Stimulated activated CD4-positive, alpha-beta T cell treated with anti-CD3 and anti-CD28 coated beads, Interleukin-2, amount 100 ng/mL, for 4 hours (primary cell): ENCODE results near the gene TMCO2.
A peak's percentile ranks its signal among the peaks of the same experiment; 100 is the strongest.
"Not testable (repeated sequence)": the region's sequence is repeated elsewhere in the genome, so short reads cannot be mapped to it uniquely, and the experiment has no call there.

Source experiments
- DNase-seq: peaks from one replicate; pipeline ENCODE4 v3.0.0-alpha.2; 2020; ENCODE audit warnings: low read depth

Gene TMCO2

DNA sequence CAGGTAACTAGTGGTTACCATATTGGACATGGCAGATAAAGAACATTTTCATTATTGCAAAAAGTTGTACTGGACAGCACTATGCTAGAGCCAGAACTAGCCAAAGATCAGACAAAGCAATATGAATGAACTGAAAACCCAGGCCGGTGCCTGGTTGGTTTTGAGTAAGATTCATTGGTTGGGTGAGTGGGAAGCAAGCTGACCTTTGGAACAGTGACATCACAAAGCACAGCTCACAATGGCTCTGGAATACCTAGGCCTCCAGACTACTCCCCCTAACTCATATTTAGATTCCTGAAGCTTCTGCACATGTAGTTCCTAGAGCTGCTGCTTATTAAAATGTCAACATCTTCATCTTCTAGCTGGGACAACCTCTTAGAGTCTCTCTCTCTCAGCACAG is at the start of gene TMCO2:
TMCO2 (plus strand) TSS at position 283 of the 400 bp plus-strand sequence; CDS start at position 340, 57 bp downstream.
- no peak for DNase-seq

DNA sequence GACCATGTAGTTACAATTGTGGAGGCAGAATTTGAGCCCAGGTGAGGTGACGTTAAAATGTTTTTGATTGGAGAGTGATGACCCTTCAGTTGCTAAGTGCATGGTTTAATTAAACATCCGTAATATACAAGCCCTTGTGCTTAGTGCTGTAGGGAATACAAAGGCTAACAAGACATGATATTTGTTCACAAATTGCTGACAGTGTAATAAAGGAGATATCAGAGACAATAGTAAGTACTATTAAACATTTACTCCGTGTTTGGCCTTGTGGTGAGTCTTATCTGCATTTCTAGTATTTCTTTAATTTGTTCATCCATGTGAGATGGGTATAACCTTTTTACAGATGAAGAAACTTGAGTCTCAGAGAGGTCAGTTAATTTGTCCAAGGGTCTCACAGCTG is 48.6 kb upstream of the TMCO2 start:
- DNase-seq: no peak

GRCh38 chr1:40204856-40205255 is 42.9 kb upstream of the TMCO2 start:
- no peak for DNase-seq

DNA sequence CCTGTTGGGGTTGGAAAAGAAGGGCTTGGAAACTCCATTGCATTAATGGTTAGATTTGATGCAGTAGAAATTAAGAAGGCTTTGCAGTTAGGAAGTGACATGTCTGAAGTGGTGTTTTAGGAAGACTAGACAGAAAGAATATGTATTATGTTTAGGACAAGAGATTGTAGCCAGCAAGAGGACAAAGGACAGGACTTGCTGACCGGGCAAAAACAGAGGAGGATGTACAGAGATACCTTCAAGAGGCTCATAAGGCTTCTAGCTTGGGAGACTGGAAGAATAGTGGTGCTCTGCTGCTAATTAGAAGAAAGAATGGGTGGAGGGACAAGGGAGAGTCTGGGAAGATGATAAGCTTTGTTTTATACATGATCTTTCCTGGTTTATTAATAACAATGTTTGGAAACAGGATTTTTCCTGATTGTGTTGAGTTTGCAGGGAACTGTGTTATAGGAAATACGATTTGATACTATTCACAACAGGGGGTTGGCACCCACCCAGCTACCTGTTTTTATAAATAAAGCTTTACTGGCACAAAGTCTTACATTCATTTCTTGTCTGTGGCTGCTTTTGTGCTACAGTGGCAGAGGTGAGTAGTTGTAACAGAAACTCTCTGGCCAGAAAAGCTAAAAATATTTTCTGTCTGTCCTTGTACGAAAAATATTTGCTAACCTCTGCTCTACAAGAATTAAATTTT is 37.1 kb upstream of the TMCO2 start:
- no peak for DNase-seq

DNA sequence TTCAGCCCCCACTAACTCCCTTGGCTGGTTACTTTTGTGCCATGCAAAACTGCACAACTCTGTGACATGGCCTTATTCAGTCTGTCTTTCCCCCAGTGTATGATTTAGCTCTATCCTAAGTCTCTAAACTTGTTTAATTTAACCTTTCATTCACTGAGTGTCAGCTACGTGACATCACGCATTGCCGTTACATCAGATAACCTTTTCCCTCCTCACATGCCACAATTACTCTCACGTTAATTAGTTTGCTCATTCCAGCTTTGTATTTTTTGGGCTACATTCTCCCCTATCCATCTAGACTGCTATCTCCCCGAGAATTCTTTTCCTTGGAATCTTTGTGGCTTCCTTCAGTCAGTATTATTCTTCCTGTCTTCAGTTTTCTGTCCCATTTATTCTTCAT is 29.4 kb upstream of the TMCO2 start:
- no peak for DNase-seq

- DNase-seq: not testable (repeated sequence)
Measured at GRCh38 chr1:40221471-40221905, 26.2 kb upstream of the TMCO2 start.

DNA sequence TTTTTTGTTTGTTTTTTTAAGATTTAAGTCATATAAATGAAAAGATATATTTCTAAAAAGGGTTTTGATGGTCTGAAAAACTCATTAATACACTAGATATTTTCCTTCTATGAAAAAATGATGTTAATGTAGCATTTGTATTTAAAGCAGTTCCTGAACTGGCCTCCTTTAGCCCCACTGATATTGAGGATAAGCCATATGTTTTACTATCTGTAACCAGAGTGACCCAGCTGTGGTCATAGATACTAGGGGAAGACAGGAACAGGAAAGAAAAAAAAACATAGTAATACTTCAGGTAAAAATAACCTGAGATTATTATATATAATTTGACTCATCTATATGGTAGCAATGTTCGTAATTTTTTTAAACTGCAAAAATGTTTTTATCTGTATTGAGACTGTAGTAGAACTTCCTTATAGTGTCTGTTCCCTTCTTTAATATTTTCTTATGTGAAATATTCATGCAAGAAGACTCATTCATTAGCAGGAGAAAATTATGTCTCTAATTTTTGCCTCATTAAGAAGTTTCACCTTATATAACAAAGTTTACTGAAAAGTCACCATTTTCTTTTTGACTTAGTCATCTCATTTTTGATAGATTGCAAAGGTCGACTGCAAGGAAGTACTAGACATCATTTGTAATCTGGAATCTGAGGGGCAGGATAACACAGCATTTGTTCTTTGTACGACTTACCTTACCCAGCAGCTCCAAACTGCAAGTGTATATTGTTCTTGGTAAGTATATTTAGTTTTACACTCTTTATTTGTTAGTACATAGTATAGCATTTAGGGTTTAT is 25.6 kb upstream of the TMCO2 start:
- DNase-seq: no peak

DNA sequence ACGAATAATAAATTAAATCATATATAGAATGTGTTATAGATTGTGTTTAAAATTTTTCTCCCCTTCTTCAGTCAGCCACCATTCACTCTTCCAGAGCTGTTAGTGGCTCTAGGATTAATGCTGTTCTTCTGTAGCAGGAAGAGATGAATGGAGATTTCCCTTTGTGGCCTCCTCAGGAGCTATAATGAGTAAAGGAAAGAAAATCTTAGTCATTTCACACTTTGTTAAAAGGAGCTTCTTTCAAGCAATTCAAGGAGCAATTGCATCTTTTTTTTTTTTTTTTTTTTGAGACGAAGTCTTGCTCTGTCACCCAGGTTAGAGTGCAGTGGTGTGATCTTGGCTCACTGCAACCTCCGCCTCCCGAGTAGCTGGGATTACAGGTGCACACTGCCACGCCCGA is 23.7 kb upstream of the TMCO2 start:
- DNase-seq: no peak

GRCh38 chr1:40226192-40226591 is 21.5 kb upstream of the TMCO2 start:
- no peak for DNase-seq

DNA sequence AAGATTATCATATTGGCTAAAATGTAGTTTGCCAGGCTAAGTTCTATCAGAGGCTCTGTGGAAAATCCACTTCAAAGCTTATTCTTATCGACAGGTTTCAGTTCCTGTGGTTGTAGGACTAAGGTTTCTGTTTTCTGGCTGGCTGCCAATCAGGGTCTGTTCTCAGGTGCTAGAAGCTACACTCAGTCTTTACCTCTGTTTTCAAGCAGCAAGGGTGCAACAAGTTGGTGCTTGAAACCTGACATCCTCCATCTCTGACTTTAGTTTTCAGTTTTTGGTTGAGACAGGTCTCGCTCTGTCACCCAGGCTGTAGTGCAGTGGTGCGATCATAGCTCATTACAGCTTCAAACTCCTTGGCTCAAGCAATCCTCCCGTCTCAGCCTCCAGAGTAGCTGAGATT is 15.3 kb upstream of the TMCO2 start:
- DNase-seq: peak; percentile 10

DNA sequence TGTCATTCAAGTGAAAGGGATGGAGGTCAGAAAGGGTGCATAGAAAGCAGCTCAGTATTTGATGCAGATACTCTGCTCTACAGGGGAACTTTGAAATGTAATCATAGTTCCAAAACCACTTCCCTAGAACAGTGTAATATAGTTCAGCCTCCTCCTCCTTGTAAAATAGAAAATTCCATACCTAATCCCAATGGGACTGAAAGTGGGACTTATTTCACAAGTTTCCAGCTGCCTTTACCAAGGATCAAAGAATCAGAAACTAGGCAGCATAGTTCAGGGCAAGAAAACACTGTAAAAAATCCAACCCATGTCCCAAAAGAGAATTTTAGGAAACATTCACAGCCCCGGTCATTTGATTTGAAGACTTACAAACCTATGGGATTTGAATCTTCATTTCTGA is 8.1 kb upstream of the TMCO2 start:
- DNase-seq: no peak

- DNase-seq: no peak
Measured at GRCh38 chr1:40240390-40240789, 7.3 kb upstream of the TMCO2 start.

- no peak for DNase-seq
Measured at GRCh38 chr1:40241362-40241761, 6.4 kb upstream of the TMCO2 start.

DNA sequence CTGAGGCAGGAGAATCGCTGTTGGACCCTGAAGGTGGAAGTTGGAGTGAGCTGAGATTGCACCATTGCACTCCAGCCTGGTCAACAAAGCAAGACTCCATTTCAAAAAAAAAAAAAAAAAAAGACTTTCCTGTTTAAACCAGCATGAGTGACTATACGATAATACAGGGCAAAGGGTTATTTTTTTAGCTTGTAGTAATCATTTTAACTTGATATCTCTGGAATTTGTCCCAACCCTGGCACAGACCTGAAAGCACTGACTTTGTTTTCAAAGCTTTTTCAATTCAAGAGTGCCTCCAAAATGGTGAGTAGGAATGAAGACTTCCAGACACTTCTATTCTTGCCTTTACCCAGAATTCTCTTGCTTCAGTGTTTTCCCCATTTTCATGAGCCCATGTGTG is 4.4 kb upstream of the TMCO2 start:
- DNase-seq: no peak

DNA sequence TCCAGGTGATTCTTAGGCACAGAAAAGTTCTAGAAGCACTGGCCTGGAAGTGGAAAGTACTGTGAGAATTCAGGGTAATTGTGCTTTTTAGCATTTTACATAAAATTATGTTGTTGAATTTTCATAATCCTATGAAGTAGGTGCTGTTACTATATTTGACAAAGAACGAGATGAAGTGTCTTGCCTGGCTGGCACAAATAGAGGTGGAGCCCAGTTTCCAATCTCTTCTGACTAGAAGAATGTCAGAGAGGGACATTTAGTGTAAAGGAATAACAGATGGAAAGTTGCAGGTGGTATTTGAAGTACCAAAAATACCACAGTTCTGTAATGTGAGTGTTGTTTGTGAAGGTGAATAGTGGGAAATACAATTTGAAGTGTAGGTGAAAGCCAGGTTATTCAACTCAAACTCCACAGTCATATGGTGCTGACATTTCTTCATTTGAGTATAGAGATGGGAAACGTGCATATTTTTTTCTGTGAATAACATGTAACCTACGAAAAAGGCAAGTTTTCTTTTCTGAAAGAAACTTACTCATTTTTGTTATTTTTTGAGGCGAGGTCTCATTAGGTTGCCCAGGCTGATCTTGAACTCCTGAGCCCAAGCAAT is 3.5 kb upstream of the TMCO2 start:
- no peak for DNase-seq

- no peak for DNase-seq
Measured at GRCh38 chr1:40245686-40246085, 2.1 kb upstream of the TMCO2 start.

- DNase-seq: no peak
Measured at GRCh38 chr1:40248412-40248811, 675 bp downstream of the TMCO2 start.

- DNase-seq: no peak
Measured at GRCh38 chr1:40251456-40251855, 3.7 kb downstream of the TMCO2 start.

DNA sequence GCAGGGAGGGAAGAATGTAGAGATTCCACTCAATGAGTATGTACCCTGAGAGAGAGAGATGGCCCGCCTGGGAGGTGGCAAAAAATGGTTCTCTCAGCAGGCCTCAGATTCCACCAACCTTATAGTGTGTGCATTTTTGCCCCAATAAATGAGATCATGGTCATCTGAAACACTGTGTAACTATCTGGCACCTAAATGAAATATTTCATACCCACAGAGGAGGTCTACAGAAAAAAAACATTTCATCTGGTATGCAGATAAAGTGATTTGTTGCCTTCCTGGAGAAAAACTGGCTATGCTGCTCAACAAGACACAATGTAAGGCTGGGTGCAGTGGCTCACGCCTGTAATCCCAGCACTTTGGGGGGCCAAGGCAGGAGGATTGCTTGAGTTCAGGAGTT is 4.9 kb downstream of the TMCO2 start:
- no peak for DNase-seq

GRCh38 chr1:40255231-40255630 is 7.5 kb downstream of the TMCO2 start:
- DNase-seq: no peak

- DNase-seq: no peak
Measured at GRCh38 chr1:40256401-40257084, 8.8 kb downstream of the TMCO2 start.

- DNase-seq: peak; percentile 15
Measured at GRCh38 chr1:40257313-40257687, 9.6 kb downstream of the TMCO2 start.
